Measurements from ENCODE around the gene B3GALT2.

The B3GALT2 gene

DNA sequence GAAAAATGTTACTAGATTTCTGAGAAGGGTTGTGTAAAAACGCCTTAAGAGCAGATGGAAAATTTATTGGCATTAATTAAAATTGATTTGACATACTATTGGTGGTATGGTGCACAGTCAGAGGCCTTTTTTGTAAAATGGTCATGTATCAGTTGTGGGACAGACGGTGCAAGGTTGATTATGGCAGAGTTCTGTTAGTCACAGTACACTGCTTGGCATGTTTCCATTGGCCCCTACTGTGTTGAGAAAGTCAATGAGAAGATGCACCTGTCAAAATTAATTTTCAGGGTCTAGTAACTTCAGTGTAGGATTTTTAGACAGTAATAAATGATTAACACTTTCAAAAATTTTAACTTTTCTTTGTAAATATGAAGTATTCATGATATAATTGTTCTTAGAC lies 4.4 kb downstream of the B3GALT2 start:
- no peak for DNase-seq (ENCODE audit: low read depth)

DNA sequence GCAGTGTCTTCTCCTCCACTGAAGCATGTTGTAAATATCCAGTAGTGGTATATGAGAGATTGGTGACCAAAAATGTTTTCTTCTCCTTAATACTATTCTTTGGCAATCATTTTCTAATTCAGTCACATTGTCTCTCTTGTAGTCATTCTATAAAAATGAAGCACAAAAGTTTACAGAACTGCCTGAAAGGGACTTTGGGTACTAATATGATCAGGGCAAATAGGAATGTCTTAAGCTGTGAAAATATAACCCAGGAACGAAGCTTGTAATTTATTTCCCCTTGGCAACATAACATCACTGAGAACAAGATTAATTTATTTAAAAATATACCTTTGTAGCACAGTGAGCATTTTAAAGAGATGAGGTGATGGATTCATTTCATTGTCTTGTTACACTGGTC lies 4.9 kb downstream of the B3GALT2 start:
- no peak for DNase-seq (ENCODE audit: low read depth)

DNA sequence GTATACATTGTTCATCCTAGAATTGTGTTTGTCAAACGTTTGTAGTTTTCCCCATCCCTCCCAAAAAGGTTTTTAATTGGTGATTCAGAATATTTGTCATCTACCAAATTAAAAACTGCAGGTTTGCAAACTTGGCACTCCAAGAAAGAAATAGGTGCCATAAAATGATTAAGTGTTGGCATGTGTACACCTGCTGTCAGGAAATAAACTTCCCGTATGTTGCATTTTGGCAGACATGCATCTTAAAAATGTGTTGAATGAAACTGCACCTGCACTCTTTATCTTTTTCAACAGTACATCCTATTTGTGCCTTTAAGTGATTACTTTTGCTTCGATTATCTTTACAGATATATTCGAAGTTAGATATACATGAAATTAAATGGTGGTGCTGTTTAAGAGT lies 7.3 kb downstream of the B3GALT2 start:
- no peak for DNase-seq (ENCODE audit: low read depth)

DNA sequence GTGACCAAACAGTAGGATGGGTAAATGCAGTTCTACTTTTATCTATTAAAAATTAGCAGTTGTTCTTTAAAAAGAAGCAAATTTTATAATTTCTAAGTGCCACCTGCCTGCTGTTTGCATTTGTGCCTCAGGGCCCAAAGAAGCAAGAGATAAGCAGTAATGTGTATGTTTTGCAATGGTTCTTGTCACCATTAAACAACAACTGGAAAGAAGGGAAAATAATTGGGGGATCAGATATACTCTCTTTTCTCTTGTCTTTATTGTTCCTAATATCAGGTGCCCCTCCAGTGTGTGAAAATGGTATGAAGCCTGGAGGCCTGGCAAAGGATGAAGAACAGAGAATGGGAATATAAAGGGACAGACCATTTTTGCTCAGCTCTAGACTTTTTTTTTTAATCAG lies 9.6 kb downstream of the B3GALT2 start:
- DNase-seq (ENCODE audit: low read depth): no peak

DNA sequence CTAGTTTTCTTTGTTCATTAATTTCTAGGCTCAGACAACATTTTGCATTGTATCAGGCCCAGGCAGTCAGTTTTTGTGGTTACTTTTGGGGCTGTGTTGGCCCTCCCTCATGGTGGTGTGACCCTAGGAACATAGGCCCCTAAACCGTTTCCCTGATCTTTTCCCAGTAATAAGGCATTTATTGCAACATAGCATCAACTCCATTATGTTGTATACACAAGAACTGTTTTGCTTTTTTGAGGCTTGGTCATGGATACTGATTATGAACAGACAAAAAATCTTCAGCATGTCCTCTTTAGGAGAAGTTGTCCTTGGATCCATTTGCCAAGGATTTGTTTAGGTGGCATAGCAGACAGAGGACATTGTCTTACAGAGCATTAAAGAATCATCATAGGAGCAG lies 10.3 kb downstream of the B3GALT2 start:
- DNase-seq (ENCODE audit: low read depth): peak; percentile 20

DNA sequence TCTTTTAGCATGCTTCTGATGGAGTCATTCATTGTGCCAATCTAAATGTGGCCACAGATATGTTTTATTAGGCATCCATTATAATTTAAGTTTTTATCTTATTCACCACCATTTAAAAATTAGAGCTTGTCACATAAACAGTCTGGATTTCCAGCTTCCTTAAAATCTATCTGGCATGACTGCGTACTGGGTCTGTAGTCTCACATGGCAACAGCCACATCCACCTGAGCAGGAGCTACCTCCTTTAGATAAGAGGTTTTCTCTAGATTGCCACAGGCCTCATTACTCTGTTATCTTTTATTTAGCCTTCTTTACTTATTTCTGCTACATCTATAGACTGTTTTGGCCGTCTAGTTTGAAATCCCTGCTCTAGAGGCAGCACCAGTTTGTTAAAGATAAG lies 29.1 kb downstream of the B3GALT2 start:
- no peak for DNase-seq (ENCODE audit: low read depth)

DNA sequence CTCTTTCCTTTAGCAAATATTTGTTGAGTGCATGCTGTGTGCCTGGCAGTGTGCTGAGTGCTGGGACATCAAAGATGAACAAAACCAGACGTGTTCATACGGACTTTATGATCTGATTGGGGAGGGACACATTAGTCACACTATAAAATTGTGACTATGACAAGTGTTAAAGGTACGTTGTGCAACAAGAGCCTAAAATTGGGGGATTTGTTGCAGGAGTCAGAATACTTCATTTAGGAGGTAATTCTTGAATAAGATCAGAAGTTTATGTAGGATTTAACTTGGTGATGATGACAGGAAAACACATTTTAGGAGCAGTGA lies 29.6 kb downstream of the B3GALT2 start:
- DNase-seq (ENCODE audit: low read depth): no peak

DNA sequence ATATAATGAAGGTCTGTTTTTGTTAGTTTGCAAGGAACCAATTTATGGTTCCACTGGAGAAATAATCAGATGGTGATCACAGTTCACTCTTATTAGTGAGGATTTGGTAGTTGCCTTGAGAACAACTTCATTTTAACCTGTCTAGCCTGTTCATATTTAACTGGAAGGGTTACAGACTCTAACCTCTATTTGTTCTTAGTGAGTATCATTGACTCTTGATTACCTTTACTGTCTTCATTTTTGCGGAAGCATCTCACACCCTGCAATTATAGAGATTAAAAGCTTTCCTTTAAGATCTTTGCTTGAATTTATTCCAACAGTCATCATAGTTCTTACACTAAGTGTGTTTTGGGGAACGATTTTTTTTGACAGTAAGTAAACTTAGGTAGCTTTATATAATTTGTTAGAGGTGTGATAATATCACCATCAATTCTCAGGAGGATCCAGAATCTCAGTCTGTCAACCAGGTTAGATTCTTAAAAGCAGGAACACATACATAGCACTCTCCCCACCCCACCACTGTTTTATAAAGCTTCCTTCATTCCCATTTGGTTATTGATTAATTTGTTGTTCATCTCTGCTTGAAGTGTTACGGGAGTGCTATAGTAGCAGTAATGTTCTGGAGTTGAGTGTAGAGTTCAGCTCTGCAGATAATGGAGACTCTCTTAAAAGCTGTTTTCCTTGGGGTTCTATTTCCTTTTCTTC lies 30.1 kb downstream of the B3GALT2 start:
- no peak for DNase-seq (ENCODE audit: low read depth)

DNA sequence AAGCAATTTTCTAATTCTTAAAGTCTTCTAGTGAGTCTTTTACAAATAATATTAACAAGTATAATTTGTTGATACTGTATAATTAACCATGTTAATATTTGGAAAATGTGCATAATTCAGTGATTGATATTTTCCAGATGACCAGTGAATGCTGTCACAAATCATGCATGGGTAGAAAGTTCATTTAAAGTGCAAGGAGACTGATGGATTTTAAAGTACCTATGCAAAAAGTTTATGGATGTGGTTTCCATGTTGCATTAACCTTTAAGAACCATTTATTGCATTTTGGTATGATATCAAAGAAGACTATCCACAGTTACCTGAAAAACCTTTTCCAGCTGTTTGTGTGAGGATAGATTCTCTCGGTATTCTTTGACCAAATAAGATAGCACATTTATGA lies 41.4 kb downstream of the B3GALT2 start:
- DNase-seq (ENCODE audit: low read depth): no peak

DNA sequence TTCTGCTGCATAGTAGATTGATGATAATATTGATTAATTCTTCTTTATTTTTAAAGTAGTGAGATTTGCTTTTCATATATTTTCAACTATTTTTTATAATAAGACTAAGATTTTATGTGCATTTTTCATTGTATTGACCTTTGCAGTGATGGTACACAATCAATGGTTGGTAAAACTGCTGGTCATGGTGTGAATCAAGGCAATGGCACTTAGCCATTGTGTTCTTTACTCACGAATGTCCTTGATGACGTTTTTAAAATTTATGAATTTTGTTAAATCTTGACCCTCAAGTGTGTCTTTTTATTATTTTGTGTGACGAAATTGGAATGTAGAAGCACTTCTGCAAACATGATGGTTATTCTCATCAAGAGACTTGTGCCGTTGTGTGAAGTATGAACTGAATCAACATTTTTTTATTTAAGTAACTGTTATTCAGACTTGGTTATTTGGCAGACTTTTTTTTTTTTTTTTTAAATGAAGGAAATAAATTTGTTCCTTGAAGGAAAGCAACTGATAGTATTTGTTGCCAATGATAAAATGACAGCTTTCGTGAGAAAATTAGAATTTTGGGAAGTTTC lies 42.0 kb downstream of the B3GALT2 start:
- DNase-seq (ENCODE audit: low read depth): no peak

DNA sequence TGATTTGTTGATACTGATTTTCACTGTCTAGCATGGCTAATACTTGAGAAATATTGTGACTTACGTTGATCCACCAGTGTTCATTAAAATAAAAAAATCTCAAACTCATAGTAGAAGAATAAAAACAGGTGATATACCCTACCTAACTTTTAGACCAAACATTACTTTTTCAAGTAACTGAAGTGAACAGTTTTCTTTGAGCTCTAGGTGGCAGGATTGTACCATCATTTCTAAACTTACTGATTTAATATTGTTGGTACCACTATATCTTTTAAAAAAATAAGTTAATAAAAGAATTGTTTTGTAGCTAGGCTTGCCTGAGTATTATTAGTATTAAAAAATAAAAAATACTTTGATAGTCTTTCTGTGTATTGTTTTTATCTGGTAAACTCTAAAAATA lies 43.1 kb downstream of the B3GALT2 start:
- DNase-seq (ENCODE audit: low read depth): peak; percentile 29

DNA sequence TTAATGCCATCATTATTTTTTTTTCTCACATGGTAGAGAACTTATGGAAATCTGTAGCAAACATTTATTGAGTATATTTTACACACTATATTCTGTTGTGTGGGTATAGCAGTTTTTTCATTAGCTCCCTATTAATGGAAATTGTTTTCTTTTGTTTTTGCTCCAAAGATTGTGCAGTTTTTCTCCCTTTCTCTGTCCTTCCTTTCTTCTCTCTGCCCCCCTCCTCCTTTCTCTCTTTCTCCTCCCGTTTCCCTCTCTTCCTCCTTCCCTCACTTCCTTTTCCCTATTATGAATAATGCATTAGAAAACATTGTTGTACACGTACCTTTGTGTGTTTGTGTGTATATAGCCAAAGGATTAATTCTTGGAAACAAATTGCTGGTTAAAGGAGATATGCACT lies 44.0 kb downstream of the B3GALT2 start:
- DNase-seq (ENCODE audit: low read depth): no peak

DNA sequence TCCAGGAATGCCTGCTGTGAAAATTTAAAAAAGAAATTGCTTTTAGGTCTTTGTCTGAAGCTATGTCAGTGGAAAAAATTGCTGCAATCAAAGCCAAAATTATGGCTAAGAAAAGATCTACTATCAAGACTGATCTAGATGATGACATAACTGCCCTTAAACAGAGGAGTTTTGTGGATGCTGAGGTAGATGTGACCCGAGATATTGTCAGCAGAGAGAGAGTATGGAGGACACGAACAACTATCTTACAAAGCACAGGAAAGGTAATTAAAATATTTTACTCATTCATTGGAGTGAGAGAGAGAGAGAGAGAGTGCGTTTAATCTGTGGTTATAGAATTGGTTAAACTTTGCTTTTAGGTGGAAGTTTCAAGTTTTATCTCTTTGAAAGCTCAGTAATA lies 44.6 kb downstream of the B3GALT2 start:
- no peak for DNase-seq (ENCODE audit: low read depth)

DNA sequence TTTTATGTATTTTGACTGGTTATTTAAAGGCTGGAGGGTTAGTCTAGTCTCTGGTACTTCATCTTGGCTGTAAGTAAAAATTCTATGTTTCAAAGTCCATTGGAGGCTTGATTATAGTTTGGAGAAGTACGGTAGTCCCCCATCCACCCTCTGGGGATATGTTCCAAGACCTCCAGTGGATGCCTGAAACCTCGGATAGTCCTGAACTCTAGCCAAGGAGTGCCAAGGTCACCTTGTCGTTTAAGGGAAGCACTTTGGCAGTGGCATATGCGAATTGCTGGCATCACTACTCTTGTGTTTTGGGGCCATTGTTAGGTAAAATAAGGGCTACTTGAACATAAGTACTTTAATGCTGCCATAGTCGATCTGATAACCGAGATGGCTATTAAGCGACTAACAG lies 46.2 kb downstream of the B3GALT2 start:
- no peak for DNase-seq (ENCODE audit: low read depth)

DNA sequence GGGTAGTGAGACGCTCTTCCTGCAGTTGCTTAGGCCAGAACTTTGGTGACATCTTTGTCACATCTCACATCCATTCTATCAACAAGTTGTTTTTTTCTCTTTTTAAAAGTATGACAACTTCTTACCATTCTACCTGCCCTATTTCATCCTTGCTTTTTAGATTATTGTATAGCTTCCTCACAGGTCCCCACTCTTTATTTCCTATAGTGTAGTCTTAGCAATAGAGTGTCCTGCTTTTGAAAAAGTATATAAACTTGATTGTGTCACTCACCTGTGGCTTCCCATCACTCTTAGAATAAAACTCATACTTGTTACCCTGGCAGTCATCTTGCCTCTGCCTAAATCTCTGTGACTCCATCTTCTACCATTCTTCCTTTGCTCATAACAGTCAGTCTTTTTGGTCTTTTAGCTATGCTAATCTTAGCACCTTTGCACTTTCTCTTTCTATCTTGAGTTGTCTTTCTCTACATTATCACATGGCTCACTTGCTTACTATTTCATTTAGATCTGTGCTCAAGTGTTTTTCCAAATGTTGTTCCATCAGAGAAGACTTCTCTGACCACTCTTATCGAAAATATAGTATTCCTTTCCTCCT lies 55.0 kb downstream of the B3GALT2 start:
- no peak for DNase-seq (ENCODE audit: low read depth)
